ENCODE data around the gene FAM110C.
"Not testable (repeated sequence)": the region's sequence is repeated elsewhere in the genome, so short reads cannot be mapped to it uniquely, and the experiment has no call there.

Gene FAM110C

GRCh38 chr2:22244-22643 is 24.1 kb downstream of the FAM110C start:
- H3K9ac ChIP-seq (ENCODE audit: low read depth, low read length); H3K4me1 ChIP-seq (ENCODE audit: insufficient read depth, low read length); H3K36me3 ChIP-seq (ENCODE audit: insufficient read depth, low read depth, low read length); H3K27me3 ChIP-seq (ENCODE audit: insufficient read depth, low read length); H3K9me3 ChIP-seq (ENCODE audit: insufficient read depth, low read depth, low read length); H3K27ac ChIP-seq (ENCODE audit: low read length); H3K4me3 ChIP-seq (ENCODE audit: low read length): not testable (repeated sequence)

GRCh38 chr2:20259-20658 is 26.0 kb downstream of the FAM110C start:
- H3K4me3 ChIP-seq (ENCODE audit: low read length); H3K36me3 ChIP-seq (ENCODE audit: insufficient read depth, low read depth, low read length); H3K27ac ChIP-seq (ENCODE audit: low read length); H3K4me1 ChIP-seq (ENCODE audit: insufficient read depth, low read length); H3K27me3 ChIP-seq (ENCODE audit: insufficient read depth, low read length); H3K9ac ChIP-seq (ENCODE audit: low read depth, low read length); H3K9me3 ChIP-seq (ENCODE audit: insufficient read depth, low read depth, low read length): not testable (repeated sequence)

GRCh38 chr2:19505-19904 is 26.8 kb downstream of the FAM110C start:
- Histone ChIP-seq H3K9ac (ENCODE audit: low read depth, low read length) (no peak overlapping the region), H3K4me1 (ENCODE audit: insufficient read depth, low read length) (no peaks in the 10 kb centered on the region), H3K4me3 (ENCODE audit: low read length) (no peak overlapping the region), H3K27me3 (ENCODE audit: insufficient read depth, low read length) (no peaks in the 10 kb centered on the region), H3K27ac (ENCODE audit: low read length) (no peak overlapping the region), H3K9me3 (ENCODE audit: insufficient read depth, low read depth, low read length) (no peaks in the 10 kb centered on the region), H3K36me3 (ENCODE audit: insufficient read depth, low read depth, low read length) (no peaks in the 10 kb centered on the region)

GRCh38 chr2:18402-19271 is 27.7 kb downstream of the FAM110C start:
- Histone ChIP-seq H3K9me3 (ENCODE audit: insufficient read depth, low read depth, low read length) (no peaks in the 10 kb centered on the region), H3K36me3 (ENCODE audit: insufficient read depth, low read depth, low read length) (no peaks in the 10 kb centered on the region), H3K27me3 (ENCODE audit: insufficient read depth, low read length) (no peaks in the 10 kb centered on the region), H3K27ac (ENCODE audit: low read length) (no peak overlapping the region), H3K4me3 (ENCODE audit: low read length) (no peak overlapping the region), H3K4me1 (ENCODE audit: insufficient read depth, low read length) (no peaks in the 10 kb centered on the region), H3K9ac (ENCODE audit: low read depth, low read length) (no peak overlapping the region)

GRCh38 chr2:15916-16315 is 30.4 kb downstream of the FAM110C start:
- H3K9me3 ChIP-seq (ENCODE audit: insufficient read depth, low read depth, low read length); H3K9ac ChIP-seq (ENCODE audit: low read depth, low read length); H3K4me1 ChIP-seq (ENCODE audit: insufficient read depth, low read length); H3K27me3 ChIP-seq (ENCODE audit: insufficient read depth, low read length); H3K36me3 ChIP-seq (ENCODE audit: insufficient read depth, low read depth, low read length); H3K27ac ChIP-seq (ENCODE audit: low read length); H3K4me3 ChIP-seq (ENCODE audit: low read length): not testable (repeated sequence)

- Histone ChIP-seq H3K36me3 (ENCODE audit: insufficient read depth, low read depth, low read length) (no peaks in the 10 kb centered on the region), H3K27ac (ENCODE audit: low read length) (no peak overlapping the region), H3K9me3 (ENCODE audit: insufficient read depth, low read depth, low read length) (peaks cover 9% of the 10 kb centered on the region; the same call in 1 of the 2 replicates), H3K27me3 (ENCODE audit: insufficient read depth, low read length) (no peaks in the 10 kb centered on the region), H3K4me1 (ENCODE audit: insufficient read depth, low read length) (no peaks in the 10 kb centered on the region), H3K4me3 (ENCODE audit: low read length) (no peak overlapping the region), H3K9ac (ENCODE audit: low read depth, low read length) (no peak overlapping the region)
Observed at GRCh38 chr2:11248-11941, 34.9 kb downstream of the FAM110C start.

GRCh38 chr2:10222-10875 is 36.0 kb downstream of the FAM110C start:
- Histone ChIP-seq H3K4me1 (ENCODE audit: insufficient read depth, low read length) (no peaks in the 10 kb centered on the region), H3K4me3 (ENCODE audit: low read length) (no peak overlapping the region), H3K9me3 (ENCODE audit: insufficient read depth, low read depth, low read length) (peaks cover 9% of the 10 kb centered on the region; the same call in 1 of the 2 replicates), H3K27ac (ENCODE audit: low read length) (no peak overlapping the region), H3K27me3 (ENCODE audit: insufficient read depth, low read length) (no peaks in the 10 kb centered on the region), H3K9ac (ENCODE audit: low read depth, low read length) (no peak overlapping the region), H3K36me3 (ENCODE audit: insufficient read depth, low read depth, low read length) (no peaks in the 10 kb centered on the region)

All from iPS-20b (cell line).